Limb (tissue), 2 donors: ENCODE results near the gene SIRPD.
"Not testable (repeated sequence)": the region's sequence is repeated elsewhere in the genome, so short reads cannot be mapped to it uniquely, and the experiment has no call there.

Experiments
- DNase-seq, 2 donors: peaks; one replicate each; pipeline ENCODE4 v3.0.0-alpha.2; 2016; ENCODE audit errors: extremely low spot score in 2 of 2

Gene SIRPD

GRCh38 chr20:1557605-1558004, at the start of gene SIRPD:
Gene SIRPD (minus strand): TSS chr20:1557705. CDS start chr20:1557653, 52 bp downstream.
- no peak for DNase-seq

- no peak for DNase-seq
These were observed 43.2 kb upstream of the SIRPD start for GRCh38 chr20:1600736-1601135.

- no peak for DNase-seq
These were observed 37.8 kb upstream of the SIRPD start for GRCh38 chr20:1595333-1595732.

- no peak for DNase-seq
These were observed 31.3 kb upstream of the SIRPD start for GRCh38 chr20:1588533-1589460.

GRCh38 chr20:1587781-1588532, 30.5 kb upstream of the SIRPD start:
- no peak for DNase-seq

GRCh38 chr20:1579488-1579887, 22.0 kb upstream of the SIRPD start:
- no peak for DNase-seq

- no peak for DNase-seq
These were observed 20.4 kb upstream of the SIRPD start for GRCh38 chr20:1577906-1578305.

- DNase-seq, result not testable (repeated sequence)
These were observed 19.8 kb upstream of the SIRPD start for GRCh38 chr20:1577313-1577712.

GRCh38 chr20:1576641-1577040, 19.1 kb upstream of the SIRPD start:
- DNase-seq, result no peak

GRCh38 chr20:1576003-1576402, 18.5 kb upstream of the SIRPD start:
- not testable (repeated sequence) for DNase-seq

GRCh38 chr20:1571583-1571982, 14.1 kb upstream of the SIRPD start:
- not testable (repeated sequence) for DNase-seq

- DNase-seq, result no peak
These were observed 11.9 kb upstream of the SIRPD start for GRCh38 chr20:1569415-1569881.

- no peak for DNase-seq
These were observed 10.6 kb upstream of the SIRPD start for GRCh38 chr20:1568163-1568490.

GRCh38 chr20:1567392-1568162, 10.1 kb upstream of the SIRPD start:
- DNase-seq, result no peak

- DNase-seq, result no peak
These were observed 9.2 kb upstream of the SIRPD start for GRCh38 chr20:1566701-1567100.

- DNase-seq, result no peak
These were observed 8.0 kb upstream of the SIRPD start for GRCh38 chr20:1565461-1565860.

- no peak for DNase-seq
These were observed 6.1 kb upstream of the SIRPD start for GRCh38 chr20:1563598-1563997.

- no peak for DNase-seq
These were observed 5.1 kb upstream of the SIRPD start for GRCh38 chr20:1562622-1563021.

GRCh38 chr20:1561350-1561749, 3.8 kb upstream of the SIRPD start:
- DNase-seq, result no peak

- no peak for DNase-seq
These were observed 1.6 kb downstream of the SIRPD start for GRCh38 chr20:1555952-1556351.

GRCh38 chr20:1539816-1540419, 17.6 kb downstream of the SIRPD start:
- no peak for DNase-seq
